ENCODE data around the gene MYO18A.

The MYO18A gene

DNA sequence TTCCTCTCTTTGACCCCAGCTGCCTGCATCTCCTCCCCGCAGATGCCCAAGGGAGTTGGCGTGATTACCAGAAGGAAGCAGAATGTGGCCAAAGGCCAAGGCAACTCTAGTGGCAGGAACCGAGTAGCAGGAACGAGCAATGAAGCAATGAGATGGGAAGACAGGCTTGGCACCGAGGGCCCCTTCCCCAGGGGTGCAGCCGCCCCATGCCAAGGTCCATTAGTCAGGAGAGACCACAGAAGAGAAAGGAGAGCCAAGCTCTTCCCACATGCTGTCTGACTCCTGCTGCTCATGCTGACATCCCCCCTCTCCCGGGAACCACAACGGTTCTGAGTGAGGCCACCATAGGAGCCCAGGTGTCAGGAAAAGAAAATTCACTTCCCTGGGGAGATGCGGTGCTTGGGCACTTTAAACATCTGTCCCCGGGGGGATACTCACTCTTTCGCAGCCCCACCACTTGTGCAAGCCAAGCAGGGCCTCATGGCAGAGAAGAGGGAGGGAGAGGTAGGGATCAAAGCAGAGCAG is 67.4 kb downstream of the MYO18A start:
- Histone ChIP-seq H3K4me3 (replicated peaks; ENCODE audit: insufficient read depth, low read length) (no peak overlapping the region), H3K27ac (replicated peaks) (no peak overlapping the region), H3K27me3 (ENCODE audit: insufficient read depth, poor library complexity, severe bottlenecking) (no peaks in the 10 kb centered on the region)
- no peak for DNase-seq (ENCODE audit: low read depth in 1 of 2, low spot score in 1 of 2)
- TF ChIP-seq, protein P1, sequence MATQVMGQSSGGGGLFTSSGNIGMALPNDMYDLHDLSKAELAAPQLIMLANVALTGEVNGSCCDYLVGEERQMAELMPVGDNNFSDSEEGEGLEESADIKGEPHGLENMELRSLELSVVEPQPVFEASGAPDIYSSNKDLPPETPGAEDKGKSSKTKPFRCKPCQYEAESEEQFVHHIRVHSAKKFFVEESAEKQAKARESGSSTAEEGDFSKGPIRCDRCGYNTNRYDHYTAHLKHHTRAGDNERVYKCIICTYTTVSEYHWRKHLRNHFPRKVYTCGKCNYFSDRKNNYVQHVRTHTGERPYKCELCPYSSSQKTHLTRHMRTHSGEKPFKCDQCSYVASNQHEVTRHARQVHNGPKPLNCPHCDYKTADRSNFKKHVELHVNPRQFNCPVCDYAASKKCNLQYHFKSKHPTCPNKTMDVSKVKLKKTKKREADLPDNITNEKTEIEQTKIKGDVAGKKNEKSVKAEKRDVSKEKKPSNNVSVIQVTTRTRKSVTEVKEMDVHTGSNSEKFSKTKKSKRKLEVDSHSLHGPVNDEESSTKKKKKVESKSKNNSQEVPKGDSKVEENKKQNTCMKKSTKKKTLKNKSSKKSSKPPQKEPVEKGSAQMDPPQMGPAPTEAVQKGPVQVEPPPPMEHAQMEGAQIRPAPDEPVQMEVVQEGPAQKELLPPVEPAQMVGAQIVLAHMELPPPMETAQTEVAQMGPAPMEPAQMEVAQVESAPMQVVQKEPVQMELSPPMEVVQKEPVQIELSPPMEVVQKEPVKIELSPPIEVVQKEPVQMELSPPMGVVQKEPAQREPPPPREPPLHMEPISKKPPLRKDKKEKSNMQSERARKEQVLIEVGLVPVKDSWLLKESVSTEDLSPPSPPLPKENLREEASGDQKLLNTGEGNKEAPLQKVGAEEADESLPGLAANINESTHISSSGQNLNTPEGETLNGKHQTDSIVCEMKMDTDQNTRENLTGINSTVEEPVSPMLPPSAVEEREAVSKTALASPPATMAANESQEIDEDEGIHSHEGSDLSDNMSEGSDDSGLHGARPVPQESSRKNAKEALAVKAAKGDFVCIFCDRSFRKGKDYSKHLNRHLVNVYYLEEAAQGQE (IDR thresholded peaks at IDR 0.05; ENCODE audit: insufficient replicate concordance, low read depth): no peak
- TF ChIP-seq POLR2AphosphoS5 (IDR thresholded peaks at IDR 0.05; ENCODE audit: low read depth): no peak

DNA sequence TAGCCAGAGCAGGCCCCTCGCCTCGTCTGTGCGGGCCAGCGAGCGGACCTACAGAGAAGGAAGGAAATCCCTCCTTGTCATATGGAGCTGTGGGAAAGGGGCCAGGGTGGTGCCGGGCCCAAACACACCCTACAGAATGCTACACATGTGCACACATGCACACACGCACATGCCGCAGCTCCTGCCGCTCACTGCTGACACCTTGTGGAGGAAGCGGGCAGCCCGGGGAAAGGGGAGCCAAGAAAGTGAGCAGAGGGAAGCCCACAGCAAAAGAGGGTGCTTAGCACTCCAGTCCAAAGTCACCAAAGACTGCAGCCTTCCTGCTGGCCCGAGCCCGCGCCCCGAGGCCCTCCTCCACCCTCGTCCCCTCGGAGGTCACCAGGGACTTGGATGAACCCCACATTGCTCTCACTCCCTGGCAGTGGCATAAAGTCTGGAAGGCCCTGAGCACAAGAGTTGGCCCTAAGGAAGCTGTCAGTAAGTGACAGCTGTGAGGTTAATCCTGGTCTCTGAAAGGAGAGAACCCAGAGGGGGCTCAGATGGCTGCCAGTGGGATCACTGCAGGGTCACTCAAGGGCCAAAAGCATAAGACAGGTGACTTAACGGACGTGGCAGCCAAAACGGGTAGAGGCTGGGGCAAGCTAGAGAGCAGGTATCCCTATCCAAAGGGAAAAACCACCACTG is 68.2 kb downstream of the MYO18A start:
- TF ChIP-seq, protein P1 (IDR thresholded peaks at IDR 0.05; ENCODE audit: insufficient replicate concordance, low read depth): no peak
- TF ChIP-seq POLR2AphosphoS5 (IDR thresholded peaks at IDR 0.05; ENCODE audit: low read depth) (no peak), SPI1 (IDR thresholded peaks at IDR 0.05; ENCODE audit: borderline replicate concordance, low read depth) (no peak)
- TF ChIP-seq, protein P2, sequence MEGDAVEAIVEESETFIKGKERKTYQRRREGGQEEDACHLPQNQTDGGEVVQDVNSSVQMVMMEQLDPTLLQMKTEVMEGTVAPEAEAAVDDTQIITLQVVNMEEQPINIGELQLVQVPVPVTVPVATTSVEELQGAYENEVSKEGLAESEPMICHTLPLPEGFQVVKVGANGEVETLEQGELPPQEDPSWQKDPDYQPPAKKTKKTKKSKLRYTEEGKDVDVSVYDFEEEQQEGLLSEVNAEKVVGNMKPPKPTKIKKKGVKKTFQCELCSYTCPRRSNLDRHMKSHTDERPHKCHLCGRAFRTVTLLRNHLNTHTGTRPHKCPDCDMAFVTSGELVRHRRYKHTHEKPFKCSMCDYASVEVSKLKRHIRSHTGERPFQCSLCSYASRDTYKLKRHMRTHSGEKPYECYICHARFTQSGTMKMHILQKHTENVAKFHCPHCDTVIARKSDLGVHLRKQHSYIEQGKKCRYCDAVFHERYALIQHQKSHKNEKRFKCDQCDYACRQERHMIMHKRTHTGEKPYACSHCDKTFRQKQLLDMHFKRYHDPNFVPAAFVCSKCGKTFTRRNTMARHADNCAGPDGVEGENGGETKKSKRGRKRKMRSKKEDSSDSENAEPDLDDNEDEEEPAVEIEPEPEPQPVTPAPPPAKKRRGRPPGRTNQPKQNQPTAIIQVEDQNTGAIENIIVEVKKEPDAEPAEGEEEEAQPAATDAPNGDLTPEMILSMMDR (IDR thresholded peaks at IDR 0.05; ENCODE audit: insufficient read depth, low read length): peak; percentile 97
- DNase-seq (ENCODE audit: low read depth in 1 of 2, low spot score in 1 of 2): peak; percentile 57 to 79
- no peaks in the 10 kb centered on the region for H3K27me3 ChIP-seq (ENCODE audit: insufficient read depth, poor library complexity, severe bottlenecking)
- no peak overlapping the region for H3K4me3 ChIP-seq (replicated peaks; ENCODE audit: insufficient read depth, low read length)
- no peak overlapping the region for H3K27ac ChIP-seq (replicated peaks)

DNA sequence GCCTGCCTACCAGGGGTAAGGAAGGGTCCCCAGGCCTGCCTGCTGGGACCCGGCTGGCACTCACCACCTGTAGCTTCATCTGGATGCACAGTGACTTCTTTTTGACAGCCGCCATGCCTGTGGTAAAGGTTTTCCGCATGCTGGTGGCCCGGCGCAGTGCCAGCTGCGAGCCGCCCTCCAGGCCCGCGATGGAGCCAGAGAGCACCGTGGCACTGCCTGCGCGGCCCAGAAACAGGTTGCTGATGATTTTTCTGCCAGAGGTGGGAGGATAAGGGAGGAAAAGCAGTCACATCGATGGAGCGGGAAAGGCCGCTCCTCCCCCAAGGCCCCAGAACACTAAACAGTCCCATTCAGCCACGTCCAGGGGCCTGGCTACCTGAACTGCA is 69.8 kb downstream of the MYO18A start:
- no peaks in the 10 kb centered on the region for H3K27me3 ChIP-seq (ENCODE audit: insufficient read depth, poor library complexity, severe bottlenecking)
- no peak for DNase-seq (ENCODE audit: low read depth in 1 of 2, low spot score in 1 of 2)
- no peak overlapping the region for H3K4me3 ChIP-seq (replicated peaks; ENCODE audit: insufficient read depth, low read length)
- no peak overlapping the region for H3K27ac ChIP-seq (replicated peaks)
- TF ChIP-seq GABPA (IDR thresholded peaks at IDR 0.05; ENCODE audit: low read depth): no peak
- no peak for TF ChIP-seq POLR2AphosphoS5 (IDR thresholded peaks at IDR 0.05; ENCODE audit: low read depth)
- TF ChIP-seq, protein P2 (IDR thresholded peaks at IDR 0.05; ENCODE audit: insufficient read depth, low read length): no peak
- TF ChIP-seq SPI1 (IDR thresholded peaks at IDR 0.05; ENCODE audit: borderline replicate concordance, low read depth): no peak
- TF ChIP-seq, protein P1 (IDR thresholded peaks at IDR 0.05; ENCODE audit: insufficient replicate concordance, low read depth): no peak
